ENCODE measurements around the gene PODXL.
A peak's percentile ranks its signal among the peaks of the same experiment; 100 is the strongest.
"Not testable (repeated sequence)": the region's sequence is repeated elsewhere in the genome, so short reads cannot be mapped to it uniquely, and the experiment has no call there.

Gene PODXL

DNA sequence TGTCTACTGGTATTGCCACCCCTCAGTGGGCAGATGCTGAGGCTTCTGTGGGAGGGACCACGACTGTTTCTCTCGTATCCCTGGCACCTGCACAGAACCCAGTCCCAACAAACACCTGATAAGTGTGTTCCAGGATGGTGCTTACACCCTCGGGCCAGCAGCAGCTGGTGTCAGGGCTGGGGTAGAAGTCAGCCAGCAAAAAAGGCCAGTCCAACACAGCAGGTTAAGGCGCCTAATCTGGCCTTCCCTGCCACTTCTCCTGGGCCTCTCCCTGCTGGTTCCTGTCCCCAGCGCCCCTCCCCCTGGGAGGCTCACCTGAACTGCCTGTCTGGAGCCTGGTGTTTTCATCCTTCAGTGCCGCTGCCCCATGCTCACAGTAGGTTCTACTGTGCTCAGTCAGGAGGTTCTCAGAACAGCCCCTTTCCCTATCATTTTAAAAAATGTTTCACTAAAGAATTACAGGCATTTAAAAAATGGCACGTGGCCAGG is 20.0 kb downstream of the PODXL start:
- DNase-seq: no peak

DNA sequence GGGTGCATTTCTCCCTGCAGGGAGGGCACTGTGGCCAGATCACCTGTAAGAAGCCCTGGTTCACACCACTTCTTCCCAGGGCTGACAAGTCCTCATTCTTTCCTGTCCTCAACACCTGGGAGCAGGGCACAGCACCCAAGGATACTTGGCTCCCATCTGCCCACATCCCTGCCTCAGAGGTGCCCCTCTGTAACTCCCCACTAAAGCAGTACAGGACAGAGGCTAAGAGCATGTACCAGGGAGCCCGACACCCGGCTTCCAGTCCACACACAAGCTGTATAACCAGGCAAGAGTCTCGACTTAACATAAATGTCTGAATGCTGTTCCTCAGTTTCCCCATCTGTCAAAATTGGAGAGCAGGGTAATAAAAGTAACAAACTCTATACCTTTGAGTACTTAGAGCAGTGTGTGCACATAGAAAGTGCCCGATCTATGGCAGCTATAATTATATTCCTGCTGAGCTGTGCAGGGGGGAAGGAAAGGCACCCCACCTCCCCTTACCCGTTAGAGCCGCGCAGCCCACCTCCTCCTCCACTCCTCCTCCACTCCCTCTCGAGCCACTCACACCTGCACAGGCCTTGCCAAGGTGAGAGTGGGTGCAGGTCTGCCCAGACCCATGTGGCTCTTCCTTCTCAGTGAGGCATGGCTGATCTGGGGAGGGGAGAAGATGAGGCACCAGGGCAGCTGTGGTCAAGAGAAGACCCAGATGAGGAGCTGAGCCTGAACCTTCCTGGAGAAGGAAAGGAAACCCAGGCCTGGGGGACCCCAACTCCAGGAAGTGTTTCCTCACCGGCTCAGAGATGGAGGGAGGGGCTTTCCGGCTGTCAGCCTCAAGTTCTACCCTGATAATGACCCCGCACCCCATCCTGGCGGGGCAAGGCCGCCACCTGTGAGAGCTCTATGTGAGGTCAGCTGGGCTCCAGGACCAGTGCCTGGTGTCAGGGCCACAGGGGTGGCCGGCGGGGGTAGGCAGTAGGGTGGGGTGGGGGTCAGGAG is 22.6 kb downstream of the PODXL start:
- DNase-seq: no peak

DNA sequence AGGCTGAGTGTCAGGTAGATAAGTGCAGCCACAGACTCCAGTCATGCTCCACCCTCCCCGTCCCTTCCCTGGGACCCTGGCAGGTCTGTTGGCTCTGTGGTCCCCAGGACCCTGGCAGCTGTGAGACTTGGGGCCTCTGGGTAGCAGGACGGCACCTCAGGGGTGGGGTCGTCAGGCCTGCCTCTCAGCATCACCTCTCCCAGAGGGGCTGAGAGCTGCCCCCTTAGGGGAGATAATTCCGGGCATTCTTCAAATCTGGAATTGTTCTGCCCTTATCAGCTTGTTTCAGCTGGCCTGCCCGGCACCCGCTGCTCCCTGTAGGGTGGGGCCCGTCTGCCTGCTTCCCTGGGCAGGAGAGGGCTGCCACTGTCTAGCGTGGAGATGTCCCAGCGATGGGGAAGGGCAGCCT is 23.3 kb downstream of the PODXL start:
- no peak for DNase-seq

DNA sequence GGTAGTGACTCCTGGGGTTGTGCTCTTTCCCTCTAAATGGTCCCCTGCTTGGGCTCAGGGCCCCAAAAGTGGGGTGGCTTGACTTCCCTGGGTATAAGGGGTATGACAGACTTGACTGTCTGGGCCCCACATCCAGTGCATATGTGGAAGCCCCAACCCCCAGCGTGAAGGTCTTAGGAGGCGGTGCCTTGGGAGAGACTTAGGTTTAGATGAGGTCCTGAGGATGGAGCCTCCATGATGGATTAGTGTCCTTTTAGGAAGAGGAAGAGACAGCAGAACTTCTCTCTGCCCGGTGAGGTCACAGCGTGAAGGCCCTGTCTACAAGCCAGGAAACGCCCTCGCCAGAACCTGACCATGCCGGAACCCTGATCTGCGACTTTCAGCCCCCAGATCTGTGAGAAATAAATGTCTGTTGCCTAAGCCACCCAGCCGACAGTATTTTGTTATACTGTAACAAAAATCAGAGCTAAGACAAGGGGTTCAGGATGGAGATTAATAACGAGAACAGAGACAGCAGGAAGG is 23.8 kb downstream of the PODXL start:
- no peak for DNase-seq

DNA sequence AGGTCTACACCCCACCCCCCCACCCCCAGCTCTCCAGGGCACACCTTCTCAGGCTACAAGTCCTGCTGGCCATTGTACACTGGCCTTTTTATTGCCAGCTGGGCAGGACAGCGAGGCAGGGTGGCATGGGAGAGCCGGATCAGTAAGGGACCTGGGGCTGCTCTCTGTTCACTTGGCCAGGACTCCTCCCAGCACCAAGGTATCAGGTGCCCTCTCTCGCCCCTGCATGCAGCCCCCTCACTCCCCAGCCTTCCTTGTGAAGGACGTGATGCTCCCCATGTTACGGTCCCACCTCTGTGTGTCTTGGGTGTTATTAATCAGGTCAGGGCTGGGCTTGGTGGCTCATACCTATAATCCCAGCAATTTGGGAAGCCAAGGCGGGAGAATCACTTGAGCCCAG is 26.3 kb downstream of the PODXL start:
- DNase-seq: no peak

DNA sequence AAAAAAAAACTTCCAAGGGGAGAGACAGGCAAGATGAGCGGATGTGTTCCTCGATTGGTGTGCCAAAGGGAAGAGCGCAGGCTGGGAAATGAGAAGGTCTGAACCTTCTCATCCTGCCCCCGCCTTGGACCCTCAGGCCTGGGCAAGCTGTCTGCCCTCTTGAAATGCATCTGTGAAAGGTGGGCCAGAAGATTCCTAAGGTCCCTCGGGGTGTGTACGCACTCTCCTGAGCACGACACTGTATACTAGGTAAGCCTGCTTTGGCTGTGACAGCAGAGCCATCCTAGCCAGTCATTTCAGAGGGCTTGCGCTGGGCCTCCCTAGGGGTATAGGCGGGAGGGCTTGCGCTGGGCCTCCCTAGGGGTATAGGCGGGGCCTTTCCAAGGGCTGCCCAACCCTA is 26.8 kb downstream of the PODXL start:
- DNase-seq: no peak

DNA sequence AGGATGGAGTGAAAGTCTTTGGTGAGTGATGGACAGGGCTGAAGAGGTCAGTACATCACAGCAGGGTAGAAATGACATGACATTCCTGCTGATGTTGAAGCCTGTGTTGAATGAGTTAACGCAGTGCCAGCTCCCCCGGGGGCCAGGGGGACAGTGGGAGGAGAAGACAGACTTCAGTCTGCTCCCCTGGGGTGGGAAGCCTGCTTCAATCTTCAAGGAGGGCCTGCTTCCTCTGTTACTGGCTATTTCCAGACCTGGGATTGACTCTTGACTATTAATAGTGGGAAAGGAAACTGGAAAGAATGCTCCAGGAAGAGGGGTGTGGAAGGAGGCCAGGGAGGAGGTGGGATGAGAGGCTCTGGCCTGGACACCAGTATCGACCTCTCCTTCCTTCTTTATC is 27.2 kb downstream of the PODXL start:
- no peak for DNase-seq

DNA sequence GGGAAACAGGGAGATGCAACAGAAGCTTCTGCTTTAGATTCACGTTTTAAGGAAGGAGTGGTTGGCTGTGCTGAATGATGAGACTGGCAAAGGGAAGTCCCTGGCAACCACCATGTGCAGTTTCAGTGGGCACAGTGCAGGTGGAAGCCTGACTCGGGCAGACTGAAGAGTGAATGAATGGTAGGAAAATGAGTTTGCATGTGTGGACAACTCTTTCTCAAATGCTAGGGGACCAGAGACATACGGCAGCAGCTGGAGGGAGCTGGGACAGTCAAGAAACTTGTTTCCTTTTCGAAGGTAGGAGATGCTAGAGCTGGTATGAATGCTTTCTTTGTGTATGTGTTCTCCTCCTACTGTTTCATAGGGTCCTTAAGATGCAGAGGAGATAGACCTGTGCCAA is 29.0 kb downstream of the PODXL start:
- no peak for DNase-seq

DNA sequence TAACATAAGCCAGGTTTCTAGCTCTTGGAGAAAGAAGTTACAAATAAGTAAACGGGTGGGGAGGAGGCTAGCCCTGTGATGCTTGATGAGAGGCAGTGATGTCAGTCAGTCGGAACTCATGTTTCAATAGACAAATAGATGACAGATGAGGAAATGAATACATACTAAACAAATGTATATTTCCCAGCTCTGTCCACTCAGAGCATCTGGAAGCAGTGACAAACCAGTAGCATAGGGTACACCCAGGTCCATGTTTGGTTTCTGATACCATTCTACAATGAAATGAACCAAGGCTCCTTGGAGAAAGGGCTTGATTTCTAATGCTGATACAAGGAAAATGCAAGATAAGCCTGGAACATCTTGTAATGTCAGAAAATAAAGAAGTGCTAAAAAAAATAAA is 30.6 kb downstream of the PODXL start:
- no peak for DNase-seq

DNA sequence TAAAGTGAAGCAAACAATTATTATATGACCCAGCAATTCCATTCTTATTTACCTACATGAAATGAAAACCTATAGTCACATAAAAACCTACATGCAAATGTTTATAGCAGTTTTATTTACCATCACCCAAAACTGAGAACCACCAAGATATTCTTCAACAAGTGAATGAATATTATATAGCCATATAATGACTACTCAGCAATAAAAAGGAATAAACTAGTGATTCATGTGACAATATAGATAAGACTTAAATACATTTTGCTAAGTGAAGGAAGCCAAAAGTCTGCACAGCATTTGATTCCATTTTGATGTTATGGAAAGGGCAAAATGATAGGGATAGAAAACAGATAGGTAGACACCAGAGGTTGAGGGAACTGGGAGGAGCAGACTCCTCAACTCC is 31.7 kb downstream of the PODXL start:
- no peak for DNase-seq

DNA sequence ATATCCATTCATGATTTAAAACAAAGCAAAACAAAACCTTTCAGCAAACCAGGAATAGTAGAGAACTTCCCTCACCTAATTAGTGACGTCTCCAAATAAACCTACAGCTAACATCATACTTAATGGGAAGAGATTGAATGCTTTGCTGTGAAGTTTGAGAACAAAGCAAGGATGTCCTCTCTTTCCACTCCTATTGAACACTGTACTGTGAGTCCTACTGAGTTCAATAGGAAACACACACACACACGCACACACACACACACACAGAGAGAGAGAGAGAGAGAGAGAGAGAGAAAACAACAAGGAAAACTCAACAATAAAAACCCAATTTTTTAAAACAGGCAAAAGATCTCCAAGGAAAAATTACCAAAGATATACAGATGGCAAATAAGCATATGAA is 32.3 kb downstream of the PODXL start:
- DNase-seq: no peak

DNA sequence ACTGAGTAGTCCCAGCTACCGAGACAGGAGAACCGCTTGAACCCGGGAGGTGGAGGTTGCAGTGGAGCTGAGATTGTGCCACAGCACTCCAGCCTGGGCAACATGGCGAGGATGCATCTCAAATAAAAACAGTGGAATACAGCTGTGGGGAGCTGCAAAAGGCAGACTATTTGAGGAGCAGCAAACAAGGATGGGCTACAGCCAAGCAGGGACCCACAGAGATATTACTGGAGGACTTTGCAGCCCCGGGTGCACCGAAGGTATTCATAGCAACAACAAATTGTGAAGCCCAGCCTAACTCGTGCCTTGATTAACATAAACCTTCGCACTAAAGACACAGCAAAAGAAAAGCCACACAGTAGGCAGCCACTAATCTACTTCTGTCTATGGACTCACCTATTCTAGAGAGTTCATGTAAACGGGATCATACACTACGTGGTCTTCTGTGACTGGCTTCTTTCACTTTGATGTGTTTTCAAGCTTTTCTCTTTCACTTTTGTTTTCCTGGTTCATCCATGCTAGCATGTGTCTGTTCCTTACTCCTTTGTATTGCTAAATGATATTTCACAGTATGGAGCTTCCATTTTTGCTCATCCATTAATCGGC is 34.0 kb downstream of the PODXL start:
- DNase-seq: no peak

DNA sequence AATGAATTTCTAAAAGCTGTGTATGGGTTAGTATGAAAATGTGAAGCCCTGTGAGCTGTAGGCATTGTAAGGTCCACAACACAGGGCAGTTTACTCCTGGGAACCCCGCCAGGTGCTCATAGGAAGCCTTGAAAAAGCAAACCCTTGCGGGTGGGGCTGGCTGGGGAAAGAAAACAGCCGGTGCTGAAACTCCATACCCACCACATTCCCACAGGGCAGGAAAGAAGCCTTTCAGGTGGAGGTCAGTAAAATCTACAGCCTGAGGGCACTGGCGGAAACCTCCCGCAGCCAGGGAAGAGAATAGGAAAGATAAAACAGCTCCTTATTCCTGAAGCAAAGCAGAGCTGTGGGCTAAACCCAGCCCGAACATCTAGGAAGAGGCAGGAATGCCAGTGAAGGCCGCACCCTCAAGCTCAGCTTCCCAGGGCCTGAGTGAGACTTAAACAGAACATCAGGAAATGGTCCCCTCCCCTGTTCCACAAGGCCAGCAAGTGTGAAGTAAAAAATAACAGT is 34.7 kb downstream of the PODXL start:
- no peak for DNase-seq

DNA sequence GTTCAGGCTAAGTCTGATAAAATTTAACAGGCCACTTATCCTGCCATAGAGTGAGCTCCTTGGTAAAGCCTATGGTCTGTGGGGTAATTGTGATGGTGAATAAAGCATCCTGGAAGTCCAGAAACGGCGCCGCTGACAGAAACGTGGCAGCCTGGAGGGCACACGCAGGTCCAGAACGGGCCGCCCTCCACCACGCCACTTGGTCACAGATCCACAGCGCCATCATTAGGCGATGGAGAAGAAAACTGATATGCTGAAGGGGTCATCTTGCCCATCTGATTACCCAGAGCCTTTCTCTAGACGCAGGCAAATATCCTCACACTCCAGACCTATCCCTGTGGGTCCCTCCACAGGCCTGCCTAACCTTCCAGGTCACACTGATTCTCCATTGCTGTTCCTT is 37.8 kb downstream of the PODXL start:
- DNase-seq: no peak

DNA sequence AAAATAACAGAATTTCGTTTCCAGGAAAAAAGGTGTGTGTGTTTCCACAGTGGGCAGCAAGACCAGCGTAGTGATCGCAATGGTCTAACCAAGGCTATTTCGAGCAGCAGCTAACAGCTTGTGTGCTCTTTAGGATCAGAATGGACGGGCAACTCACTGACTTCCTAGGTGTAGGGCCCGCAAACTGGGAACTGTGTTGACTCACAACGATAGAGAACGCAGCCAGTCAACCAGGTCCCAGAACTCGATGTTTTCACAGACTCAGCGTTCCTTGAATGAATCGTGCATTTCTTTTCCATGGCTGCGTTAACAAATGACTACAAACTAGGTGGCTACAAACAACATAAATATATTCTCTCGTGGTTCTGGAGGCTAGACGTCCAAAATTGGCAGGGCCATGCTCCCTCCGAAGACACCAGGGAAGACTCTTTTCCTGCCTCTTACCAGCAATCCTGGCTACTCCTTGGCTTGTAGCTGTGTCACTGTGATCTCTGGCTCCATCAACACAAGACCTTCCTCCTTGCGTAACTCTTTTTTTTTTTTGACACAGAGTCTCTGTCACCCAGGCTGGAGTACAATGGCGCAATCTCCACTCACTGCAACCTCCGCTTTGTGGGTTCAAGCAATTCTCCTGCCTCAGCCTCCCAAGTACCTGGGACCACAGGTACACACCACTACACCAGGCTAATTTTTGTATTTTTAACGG is 39.1 kb downstream of the PODXL start:
- no peak for DNase-seq

DNA sequence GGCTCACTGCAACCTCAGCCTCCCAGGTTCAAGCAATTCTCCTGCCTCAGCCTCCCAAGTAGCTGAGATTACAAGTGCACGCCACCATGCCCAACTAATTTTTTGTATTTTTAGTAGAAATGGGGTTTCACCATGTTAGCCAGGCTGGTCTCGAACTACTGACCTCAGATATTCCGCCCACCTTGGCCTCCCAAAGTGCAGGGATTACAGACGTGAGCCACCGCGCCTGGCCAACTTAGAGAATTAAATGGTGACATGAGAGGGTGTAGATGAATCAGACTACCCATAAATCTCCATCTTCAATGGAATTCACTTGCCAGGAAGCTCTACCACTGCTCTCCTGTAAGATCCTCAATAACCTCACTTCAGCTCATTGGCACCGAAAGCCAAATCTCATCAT is 41.0 kb downstream of the PODXL start:
- not testable (repeated sequence) for DNase-seq

DNA sequence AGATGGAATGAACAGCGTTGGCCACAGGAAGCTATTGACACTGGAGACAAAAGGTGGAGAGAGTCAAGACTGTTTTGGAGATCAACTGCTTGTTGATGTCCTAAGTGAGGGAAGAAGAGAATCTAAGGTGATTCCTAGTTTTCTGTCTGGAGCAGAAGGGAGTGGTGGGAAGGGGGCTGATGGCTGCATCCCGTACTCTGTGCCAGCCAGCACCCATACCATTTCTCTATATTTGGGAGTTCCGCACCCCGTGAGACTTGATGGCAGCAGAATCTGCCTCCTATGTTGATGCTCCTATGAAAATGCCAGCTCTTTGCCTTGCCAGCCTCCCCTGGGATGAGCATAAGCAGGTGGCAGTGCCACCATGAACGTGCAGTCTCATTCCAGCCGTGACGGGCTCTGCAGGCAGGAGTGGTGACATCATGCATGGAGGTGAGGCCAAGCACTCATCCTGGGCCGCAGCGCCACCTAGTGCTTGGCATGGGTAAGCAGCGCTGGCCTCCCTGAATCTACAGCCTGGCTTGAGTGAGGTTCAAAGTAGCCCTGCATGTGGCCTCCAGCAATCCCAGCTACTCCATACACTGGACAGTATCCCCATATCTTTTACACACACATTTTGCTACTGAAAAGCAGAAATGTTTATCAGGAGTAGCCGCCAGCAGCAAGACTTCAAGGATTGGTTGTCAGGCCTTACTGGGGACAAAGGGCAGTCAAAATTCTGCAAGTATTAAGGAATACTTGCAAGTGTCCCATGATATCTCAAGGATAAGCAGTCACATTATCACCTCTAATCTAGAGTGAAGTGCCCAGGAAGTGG is 43.0 kb downstream of the PODXL start:
- DNase-seq: peak; percentile 82

DNA sequence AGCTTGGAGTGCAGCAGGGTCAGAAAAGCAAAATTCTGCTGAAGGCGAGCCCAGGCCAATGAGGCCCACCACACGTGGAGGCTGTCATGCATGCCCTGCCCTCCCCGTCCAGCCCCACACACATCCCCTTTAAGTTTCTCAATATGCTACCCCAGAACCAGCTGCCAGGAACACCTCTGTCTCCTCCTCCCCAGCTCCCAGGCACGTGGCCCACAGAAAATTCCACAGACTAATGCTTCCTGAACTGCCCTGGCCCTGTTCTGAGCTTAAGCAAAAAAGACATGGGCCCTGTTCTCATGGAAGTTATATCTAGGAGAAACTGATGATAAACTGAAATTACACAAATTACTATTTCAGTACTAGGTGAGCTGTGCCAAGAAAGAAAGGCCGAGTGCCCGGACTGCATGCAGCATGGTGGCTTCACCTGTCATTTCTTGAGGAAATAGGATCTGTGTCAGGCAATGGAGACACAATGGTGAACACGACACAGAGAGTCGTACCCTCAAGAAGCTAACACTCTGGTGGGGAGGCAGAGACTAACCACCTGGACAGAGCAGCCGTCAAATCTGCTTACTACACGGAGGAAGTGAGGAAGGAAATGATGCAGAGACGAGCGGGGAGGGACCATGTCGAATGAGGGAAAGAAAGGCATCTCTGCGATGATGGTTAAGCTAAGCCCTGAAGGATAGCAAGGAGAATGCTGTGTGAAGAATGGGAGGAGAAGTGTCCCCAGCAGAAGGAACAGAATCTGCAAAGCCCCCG is 44.5 kb downstream of the PODXL start:
- no peak for DNase-seq

DNA sequence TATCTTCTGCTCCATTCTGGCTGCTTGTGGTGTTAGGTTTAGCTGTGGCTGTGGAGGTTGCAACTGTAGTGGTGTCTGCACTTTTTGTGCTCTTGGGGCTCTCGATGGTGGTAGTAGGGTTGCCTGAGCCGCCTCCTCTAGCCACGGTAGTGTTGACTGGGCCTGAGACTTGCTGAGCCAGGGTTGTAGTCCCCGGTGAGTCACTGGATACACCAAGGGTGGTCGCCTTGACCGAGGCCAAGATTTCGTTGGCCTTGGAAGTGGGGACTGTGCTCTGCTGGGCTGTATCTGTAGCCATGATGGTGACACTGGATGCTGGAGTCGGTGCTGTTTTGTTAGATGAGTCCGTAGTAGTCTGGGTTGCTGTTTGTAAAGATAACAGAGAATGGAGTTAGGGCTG is 45.4 kb downstream of the PODXL start:
- no peak for DNase-seq

DNA sequence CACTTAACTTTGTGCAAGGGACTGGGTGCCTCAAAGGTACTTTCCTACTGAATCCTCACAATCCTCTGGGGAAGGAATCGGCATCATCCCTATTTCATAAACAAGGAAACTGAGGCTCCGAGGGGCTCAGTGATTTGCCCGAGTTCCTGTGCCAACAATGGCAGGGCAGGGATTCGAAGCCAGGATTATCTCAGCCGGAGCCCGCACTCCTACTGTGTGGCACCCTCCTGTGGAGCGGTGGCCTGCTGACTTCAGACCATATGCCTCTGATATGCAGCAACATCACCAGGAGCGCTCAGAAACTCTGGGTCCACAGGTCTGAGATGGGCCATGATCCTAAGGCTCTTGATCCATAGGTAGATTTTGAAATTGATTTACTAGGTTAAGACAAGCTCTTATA is 46.6 kb downstream of the PODXL start:
- no peak for DNase-seq

DNA sequence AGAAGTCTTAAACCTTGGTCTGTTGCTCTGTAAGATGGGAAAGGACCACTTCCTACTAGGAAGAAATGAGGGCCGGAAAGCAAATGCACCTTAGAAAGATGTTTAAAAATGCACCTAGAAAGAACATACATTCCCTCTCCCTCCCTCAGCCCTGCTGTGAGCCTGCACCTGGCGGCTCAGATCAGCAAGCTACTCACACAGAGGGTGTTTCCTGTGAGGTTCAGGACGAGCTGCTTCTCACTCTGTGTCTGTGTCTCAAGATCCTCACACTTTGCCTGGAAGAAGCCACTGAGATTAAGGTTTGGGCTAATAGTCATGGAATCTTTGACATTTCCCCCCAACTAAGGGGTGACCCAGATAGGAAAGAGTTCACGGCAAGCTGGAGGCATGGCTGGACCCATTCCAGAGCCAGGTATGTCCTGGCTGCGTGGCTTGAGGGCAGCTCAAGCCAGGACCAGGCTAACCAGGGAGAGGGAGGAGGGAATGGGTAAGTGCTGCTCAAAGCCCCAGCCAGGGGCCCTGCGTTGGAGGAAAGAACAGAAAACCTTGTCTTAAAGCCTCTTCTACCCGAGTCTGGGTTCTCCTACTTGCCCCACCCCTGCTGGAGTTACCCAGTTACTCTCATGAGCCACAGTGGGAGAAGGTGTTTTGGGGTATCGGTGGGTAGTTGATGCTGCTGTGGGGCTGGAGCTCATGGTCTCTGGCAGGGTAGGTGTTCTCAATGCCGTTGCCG is 47.5 kb downstream of the PODXL start:
- no peak for DNase-seq
